Glomerular visceral epithelial cell (primary cell): ENCODE data around the gene TNFRSF21.
"Not testable (repeated sequence)": the region's sequence is repeated elsewhere in the genome, so short reads cannot be mapped to it uniquely, and the experiment has no call there.

Experiments used
- DNase-seq: peaks from one replicate; pipeline ENCODE4 v3.0.0-alpha.2; 2016; ENCODE audit errors: extremely low spot score

TNFRSF21 gene

GRCh38 chr6:47309291-47310130, at the start of gene TNFRSF21:
TSS of gene TNFRSF21 (minus strand) at chr6:47309905. CDS start at chr6:47309511, 394 bp downstream.
- peak; percentile 92 for DNase-seq

GRCh38 chr6:47358440-47359225, 48.9 kb upstream of the TNFRSF21 start:
- no peak for DNase-seq

- no peak for DNase-seq
Measured at GRCh38 chr6:47357827-47358226, 48.1 kb upstream of the TNFRSF21 start.

GRCh38 chr6:47355496-47355895, 45.8 kb upstream of the TNFRSF21 start:
- DNase-seq, result no peak

- no peak for DNase-seq
Measured at GRCh38 chr6:47353871-47354270, 44.2 kb upstream of the TNFRSF21 start.

- DNase-seq, result no peak
Measured at GRCh38 chr6:47352966-47353365, 43.3 kb upstream of the TNFRSF21 start.

GRCh38 chr6:47352194-47352920, 42.7 kb upstream of the TNFRSF21 start:
- no peak for DNase-seq

GRCh38 chr6:47351621-47352020, 41.9 kb upstream of the TNFRSF21 start:
- DNase-seq, result no peak

GRCh38 chr6:47349931-47350330, 40.2 kb upstream of the TNFRSF21 start:
- DNase-seq, result no peak

GRCh38 chr6:47348316-47348863, 38.7 kb upstream of the TNFRSF21 start:
- DNase-seq, result no peak

GRCh38 chr6:47345761-47346160, 36.1 kb upstream of the TNFRSF21 start:
- no peak for DNase-seq

- DNase-seq, result no peak
Measured at GRCh38 chr6:47344022-47344421, 34.3 kb upstream of the TNFRSF21 start.

GRCh38 chr6:47343600-47343999, 33.9 kb upstream of the TNFRSF21 start:
- no peak for DNase-seq

GRCh38 chr6:47342824-47343223, 33.1 kb upstream of the TNFRSF21 start:
- no peak for DNase-seq

GRCh38 chr6:47337519-47337918, 27.8 kb upstream of the TNFRSF21 start:
- no peak for DNase-seq

- DNase-seq, result no peak
Measured at GRCh38 chr6:47336334-47336733, 26.6 kb upstream of the TNFRSF21 start.

GRCh38 chr6:47335466-47335865, 25.8 kb upstream of the TNFRSF21 start:
- DNase-seq, result no peak

- no peak for DNase-seq
Measured at GRCh38 chr6:47334334-47334733, 24.6 kb upstream of the TNFRSF21 start.

GRCh38 chr6:47328606-47329005, 18.9 kb upstream of the TNFRSF21 start:
- not testable (repeated sequence) for DNase-seq

GRCh38 chr6:47328139-47328538, 18.4 kb upstream of the TNFRSF21 start:
- not testable (repeated sequence) for DNase-seq

GRCh38 chr6:47323887-47324286, 14.2 kb upstream of the TNFRSF21 start:
- no peak for DNase-seq

- no peak for DNase-seq
Measured at GRCh38 chr6:47323321-47323720, 13.6 kb upstream of the TNFRSF21 start.
